WERI-Rb-1 (cell line): Measurements from ENCODE around the gene MRPL2.
"Not testable (repeated sequence)": the region's sequence is repeated elsewhere in the genome, so short reads cannot be mapped to it uniquely, and the experiment has no call there.

ENCODE experiments used
- DNase-seq: peaks from one replicate; pipeline ENCODE4 v3.0.0-alpha.2; 2020
- H3K27ac ChIP-seq: fragments of 250-450 bp; sonication (Bioruptor Pico); 2 replicates; pipeline ENCODE4 v1.5.1; 2020; ENCODE audit warnings: mild to moderate bottlenecking, moderate library complexity
- H3K27me3 ChIP-seq: fragments of 250-450 bp; sonication (Bioruptor Pico); 2 replicates; pipeline ENCODE4 v1.5.1; 2021; ENCODE audit warnings: mild to moderate bottlenecking, low read depth, moderate library complexity; ENCODE audit not compliant: insufficient read depth, severe bottlenecking
- H3K36me3 ChIP-seq: fragments of 250-450 bp; sonication (Bioruptor Pico); 2 replicates; pipeline ENCODE4 v1.5.1; 2020; ENCODE audit warnings: mild to moderate bottlenecking, moderate library complexity
- H3K4me3 ChIP-seq: 2 replicates; pipeline ENCODE4 v1.5.1; 2011; ENCODE audit warnings: low read depth, mild to moderate bottlenecking, control low read depth, low read length
- H3K9me3 ChIP-seq: fragments of 250-450 bp; sonication (Bioruptor Pico); 2 replicates; pipeline ENCODE4 v1.5.1; 2021; ENCODE audit warnings: mild to moderate bottlenecking, moderate library complexity; ENCODE audit not compliant: severe bottlenecking
- CTCF ChIP-seq: IDR thresholded peaks from 2 replicates; pipeline ENCODE4 v1.5.1; 2011; ENCODE audit warnings: low read depth, mild to moderate bottlenecking, control low read depth, inconsistent platforms, low read length

MRPL2 gene

GRCh38 chr6:43050981-43051380, 8.3 kb downstream of the MRPL2 start:
- Histone ChIP-seq H3K27me3 (no peaks in the 10 kb centered on the region), H3K4me3 (no peak overlapping the region), H3K27ac (no peak overlapping the region), H3K36me3 (peaks cover 84% of the 10 kb centered on the region), H3K9me3 (no peaks in the 10 kb centered on the region)
- DNase-seq: no peak
- no peak for TF ChIP-seq CTCF

GRCh38 chr6:43047998-43048397, 11.2 kb downstream of the MRPL2 start:
- Histone ChIP-seq H3K4me3 (no peak overlapping the region), H3K27me3 (no peaks in the 10 kb centered on the region), H3K36me3 (peaks cover 88% of the 10 kb centered on the region), H3K27ac (no peak overlapping the region), H3K9me3 (no peaks in the 10 kb centered on the region)
- DNase-seq: no peak
- TF ChIP-seq CTCF: no peak

- Histone ChIP-seq H3K27ac (no peak overlapping the region), H3K27me3 (no peaks in the 10 kb centered on the region), H3K9me3 (no peaks in the 10 kb centered on the region), H3K36me3 (peaks cover 89% of the 10 kb centered on the region), H3K4me3 (no peak overlapping the region)
- DNase-seq: no peak
- TF ChIP-seq CTCF: no peak
These were observed 13.8 kb downstream of the MRPL2 start for GRCh38 chr6:43045371-43045930.

GRCh38 chr6:43043310-43043709, 15.9 kb downstream of the MRPL2 start:
- Histone ChIP-seq H3K4me3 (no peak overlapping the region), H3K36me3 (peaks cover 88% of the 10 kb centered on the region), H3K27me3 (no peaks in the 10 kb centered on the region), H3K9me3 (no peaks in the 10 kb centered on the region), H3K27ac (no peak overlapping the region)
- DNase-seq: no peak
- no peak for TF ChIP-seq CTCF

- H3K36me3 ChIP-seq: peaks cover 90% of the 10 kb centered on the region
- H3K27ac ChIP-seq, H3K9me3 ChIP-seq, H3K4me3 ChIP-seq, H3K27me3 ChIP-seq, DNase-seq: not testable (repeated sequence)
These were observed 17.8 kb downstream of the MRPL2 start for GRCh38 chr6:43041475-43041874.

- no peak for DNase-seq
- H3K36me3 ChIP-seq: peaks cover 90% of the 10 kb centered on the region
- no peaks in the 10 kb centered on the region for H3K27me3 ChIP-seq
- TF ChIP-seq CTCF: no peak
- no peak overlapping the region for H3K27ac ChIP-seq
- H3K4me3 ChIP-seq: no peak overlapping the region
- no peaks in the 10 kb centered on the region for H3K9me3 ChIP-seq
These were observed 18.5 kb downstream of the MRPL2 start for GRCh38 chr6:43040542-43041257.
